HepG2 (cell line): ENCODE results near the gene BTG3. TPM values are rescaled to one million over a fixed set of nuclear protein-coding genes. Genes with fewer than 3 reads are reported as not detected.
A peak's percentile ranks its signal among the peaks of the same experiment; 100 is the strongest.

ENCODE experiments used
- ATAC-seq: fragments of 200-7000 bp; cut with Tn5 transposase; 3 replicates; pipeline ENCODE4 v1.9.1; 2020; ENCODE audit warnings: mild to moderate bottlenecking, moderate library complexity
- BruUV-seq: library from RNA; stranded (reverse); fragments of 400-500 nt; replicated peaks from 2 replicates; lab custom pipeline; 2021; lab: Mats Ljungman, UMichigan
- CTCF ChIA-PET: fragments of 300-600 bp; formaldehyde crosslinking; extraction: SDS; loops from one replicate; lab custom pipeline; 2021; ENCODE audit warnings: low total read pairs, inconsistent platforms, low intra/inter-chr PET ratio; lab: Yijun Ruan, JAX
- POLR2A ChIA-PET: fragments of 350-600 bp; sonication (Branson Sonifier 250); formaldehyde crosslinking; loops from one replicate; lab custom pipeline; 2020; ENCODE audit warnings: antibody characterized with exemption, inconsistent platforms; lab: Yijun Ruan, JAX
- DNase-seq: peaks from one replicate; pipeline ENCODE4 v3.0.0-alpha.2; 2015; ENCODE audit warnings: low spot score
- FAIRE-seq: peaks from 3 replicates; lab custom pipeline; 2011; peaks lifted over from hg19 to GRCh38; lab: Jason Lieb, UNC
- H2AFZ ChIP-seq: one replicate; pipeline ENCODE4 v1.6.1; 2011; ENCODE audit warnings: low read length, inconsistent platforms
- H3K27ac ChIP-seq: fragments of 300-600 bp; 3 replicates; pipeline ENCODE4 v1.8.0; 2011; ENCODE audit warnings: mixed run types, mild to moderate bottlenecking, mixed read lengths, low read length, inconsistent platforms; ENCODE audit not compliant: insufficient read depth; ENCODE audit errors: extremely low read length
- H3K27me3 ChIP-seq, 2 experiments: fragments of 200-600 bp in 1 of 2; 2 replicates in 1 of 2; 3 replicates in 1 of 2; pipeline versions ENCODE4 v1.6.0 to v1.8.0; 2011; ENCODE audit warnings: low read length in 2 of 2, mild to moderate bottlenecking in 2 of 2, moderate library complexity in 2 of 2, inconsistent platforms in 1 of 2; ENCODE audit not compliant: insufficient read depth in 2 of 2, control insufficient read depth in 1 of 2
- H3K36me3 ChIP-seq, 2 experiments: fragments of 200-600 bp in 1 of 2; replicated peaks in 1 of 2; 2 replicates in 1 of 2; 3 replicates in 1 of 2; pipeline versions ENCODE4 v1.5.1 to v1.8.0; 2011; ENCODE audit warnings: low read length in 2 of 2, inconsistent platforms in 1 of 2; ENCODE audit not compliant: insufficient read depth in 2 of 2, control insufficient read depth in 1 of 2
- H3K4me1 ChIP-seq: 2 replicates; pipeline ENCODE4 v1.5.1; 2012; ENCODE audit warnings: low read length, inconsistent platforms; ENCODE audit not compliant: insufficient read depth
- H3K4me2 ChIP-seq: 2 replicates; pipeline ENCODE4 v1.6.0; 2011; ENCODE audit warnings: low read depth, low read length, inconsistent platforms
- H3K4me3 ChIP-seq, 3 experiments: fragments of 200-600 bp in 1 of 3; sonication (generic), shearing (Covaris generic) in 1 of 3; replicated peaks in 1 of 3; 2 replicates each; pipeline ENCODE4 v1.5.1; 2011 to 2016; ENCODE audit warnings: low read length in 3 of 3, inconsistent platforms in 2 of 3, low read depth in 2 of 3, mild to moderate bottlenecking in 2 of 3, control low read depth in 1 of 3, mixed read lengths in 1 of 3; ENCODE audit not compliant: insufficient read depth in 1 of 3
- H3K79me2 ChIP-seq: one replicate; pipeline ENCODE4 v1.6.1; 2011; ENCODE audit warnings: low read length, inconsistent platforms; ENCODE audit not compliant: insufficient read depth
- H3K9ac ChIP-seq: 2 replicates; pipeline ENCODE4 v1.6.0; 2011; ENCODE audit warnings: mild to moderate bottlenecking, low read depth, low read length, inconsistent platforms; ENCODE audit not compliant: insufficient read depth
- H3K9me3 ChIP-seq: 2 replicates; pipeline ENCODE4 v1.5.1; 2012; ENCODE audit warnings: mild to moderate bottlenecking, low read length
- H4K20me1 ChIP-seq: 2 replicates; pipeline ENCODE4 v1.6.0; 2011; ENCODE audit warnings: inconsistent platforms, mild to moderate bottlenecking, low read length, moderate library complexity; ENCODE audit not compliant: insufficient read depth
- ARNTL ChIP-seq: sonication (generic); formaldehyde crosslinking; IDR thresholded peaks from 2 replicates; pipeline ENCODE4 v1.4.0; 2020; ENCODE audit warnings: mild to moderate bottlenecking, missing genetic modification reagents
- ATF5 ChIP-seq: sonication (generic); formaldehyde crosslinking; IDR thresholded peaks from 2 replicates; pipeline ENCODE4 v1.4.0; 2020; ENCODE audit warnings: mild to moderate bottlenecking, low read depth, missing genetic modification reagents
- BORCS8-MEF2B ChIP-seq: sonication (generic); formaldehyde crosslinking; IDR thresholded peaks from 2 replicates; pipeline ENCODE4 v1.8.0; 2022; ENCODE audit warnings: mild to moderate bottlenecking, missing genetic modification reagents
- CC2D1A ChIP-seq: sonication (generic); formaldehyde crosslinking; IDR thresholded peaks from 2 replicates; pipeline ENCODE4 v1.8.1; 2023; ENCODE audit warnings: mild to moderate bottlenecking, missing genetic modification reagents
- CEBPG ChIP-seq: IDR thresholded peaks from 2 replicates; pipeline ENCODE4 v1.6.1; 2016
- ETV5 ChIP-seq: IDR thresholded peaks from 2 replicates; pipeline ENCODE4 v1.6.1; 2018; ENCODE audit warnings: missing biosample characterization, missing genetic modification reagents, inconsistent platforms, borderline replicate concordance
- NR2F1 ChIP-seq, 2 experiments: fragments of 450-650 bp in 1 of 2; formaldehyde crosslinking in 1 of 2; IDR thresholded peaks; 2 replicates each; pipeline versions ENCODE4 v1.5.0 to v1.6.1; 2016 to 2020; ENCODE audit warnings: mild to moderate bottlenecking in 1 of 2, missing compliant biosample characterization in 1 of 2, missing genetic modification reagents in 1 of 2, moderate library complexity in 1 of 2
- RBM39 ChIP-seq: fragments of 200-400 bp; formaldehyde crosslinking; IDR thresholded peaks from one replicate; pipeline ENCODE4 v1.6.1; 2018; ENCODE audit warnings: antibody characterized with exemption, mild to moderate bottlenecking, low read depth, low read length; ENCODE audit not compliant: poor library complexity, severe bottlenecking
- RELA ChIP-seq: sonication (generic); formaldehyde crosslinking; IDR thresholded peaks from 2 replicates; pipeline ENCODE4 v1.4.0; 2020; ENCODE audit warnings: missing genetic modification reagents
- SAP130 ChIP-seq: IDR thresholded peaks from 2 replicates; pipeline ENCODE4 v1.6.1; 2016; ENCODE audit warnings: low read depth
- SIN3B ChIP-seq: fragments of 150-350 bp; IDR thresholded peaks from 2 replicates; pipeline ENCODE4 v1.6.1; 2014; ENCODE audit warnings: low read length
- TBX2 ChIP-seq: sonication (generic); formaldehyde crosslinking; IDR thresholded peaks from 2 replicates; pipeline ENCODE4 v1.5.0; 2020; ENCODE audit warnings: missing genetic modification reagents, mild to moderate bottlenecking, borderline replicate concordance
- ZFY ChIP-seq: sonication (generic); formaldehyde crosslinking; IDR thresholded peaks from 2 replicates; pipeline ENCODE4 v1.4.0; 2020; ENCODE audit warnings: missing genetic modification reagents
- ZNF205 ChIP-seq: IDR thresholded peaks from 2 replicates; pipeline ENCODE4 v1.6.1; 2018; ENCODE audit warnings: missing biosample characterization, missing genetic modification reagents
- ZNF225 ChIP-seq: sonication (generic); formaldehyde crosslinking; IDR thresholded peaks from 2 replicates; pipeline ENCODE4 v1.4.0; 2020; ENCODE audit warnings: mild to moderate bottlenecking, missing genetic modification reagents
- ZNF337 ChIP-seq: sonication (generic); formaldehyde crosslinking; IDR thresholded peaks from 2 replicates; pipeline ENCODE4 v1.5.1; 2020; ENCODE audit warnings: missing genetic modification reagents, low read depth, mild to moderate bottlenecking, borderline replicate concordance
- ZNF589 ChIP-seq: sonication (generic); formaldehyde crosslinking; conservative IDR thresholded peaks from 2 replicates; pipeline ENCODE4 v1.8.0; 2022; ENCODE audit warnings: mild to moderate bottlenecking, moderate library complexity, missing genetic modification reagents
- ZNF777 ChIP-seq: sonication (generic); formaldehyde crosslinking; IDR thresholded peaks from 2 replicates; pipeline ENCODE4 v1.4.0; 2020; ENCODE audit warnings: missing genetic modification reagents
- WGBS: methylation state at CpG from one replicate; pipeline ENCODE4 v1.1.6; 2017; ENCODE audit warnings: low lambda C conversion rate; 5-methylcytosine and 5-hydroxymethylcytosine counted together
- in situ Hi-C: cut with HindIII; loops from 2 replicates; pipeline ENCODE4 v1.10.0; 2017; ENCODE audit warnings: low pct_unique_long_range_greater_than_20kb; ENCODE audit not compliant: extremely low pct_ligation_motif_present
- intact Hi-C: fragments of 100-400 bp; cut with micrococcal nuclease; formaldehyde crosslinking; loops from one replicate; pipeline ENCODE4 v1.10.0; 2022; ENCODE audit not compliant: unreplicated experiment
- polyA plus RNA-seq, 8 experiments: library from polyadenylated mRNA; depleted of rRNA in 3 of 8; stranded (reverse) in 7 of 8; unstranded in 1 of 8; fragments of >200 nt; fragmentation: Illumina TruSeq in 4 of 8; extraction: Trizol in 4 of 8; gene quantifications; 2 replicates each; pipeline versions ENCODE4 v1.2.1 to v1.2.3, GENCODE V29; 2011 to 2016; ENCODE audit warnings: low read depth in 4 of 8, missing spikeins in 1 of 8, mixed read lengths in 1 of 8; ENCODE audit not compliant: insufficient read depth in 1 of 8
- total RNA-seq, 5 experiments: library from RNA; depleted of rRNA; stranded (reverse); fragments of >200 nt; fragmentation: Illumina TruSeq; extraction: Trizol; gene quantifications; 2 replicates each; pipeline ENCODE4 v1.2.3, GENCODE V29; 2016; ENCODE audit warnings: low read depth in 1 of 5
- TF ChIP-seq, protein P1 (sequence below), 2 experiments: IDR thresholded peaks; 2 replicates each; pipeline ENCODE4 v1.6.1; 2011 to 2012; ENCODE audit warnings: low read length in 2 of 2, borderline replicate concordance in 1 of 2, low read depth in 1 of 2, mild to moderate bottlenecking in 1 of 2, moderate library complexity in 1 of 2

Gene BTG3
- total and polyA plus RNA-seq, 2 of the 13 experiments (the other 11 are each of a cell fraction or from before 2014, with no cell fraction given), result 13.9 to 27.4 TPM

DNA sequence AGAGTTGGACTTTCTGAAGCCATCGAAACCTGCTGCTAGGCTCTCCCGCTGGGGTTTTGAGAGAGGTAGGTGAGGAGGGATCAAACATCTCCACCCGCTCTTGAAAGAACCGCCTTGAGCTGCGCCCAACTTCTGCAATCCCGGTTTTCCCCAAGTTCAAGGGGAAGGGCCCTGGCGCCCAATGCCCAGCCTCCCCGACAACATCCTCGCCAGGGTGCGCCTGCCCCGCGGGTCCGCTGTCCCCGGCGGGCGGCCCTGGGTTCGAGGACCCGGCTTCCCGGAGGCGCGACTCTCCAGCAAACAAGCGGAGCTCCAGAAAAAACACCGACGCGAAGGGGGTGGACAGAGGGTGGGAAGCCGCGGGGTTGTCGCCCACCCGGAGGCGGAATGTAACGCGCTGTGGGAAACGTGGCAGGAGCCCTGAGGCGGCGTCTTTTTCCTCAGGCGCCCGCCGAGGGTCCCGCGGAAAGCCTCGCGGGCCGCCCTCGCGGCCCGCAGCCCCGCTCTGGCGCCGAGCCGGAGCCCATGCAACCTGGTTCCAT, 607 bp downstream of the BTG3 start:
- Histone ChIP-seq H3K4me1 (peaks cover 43% of the 10 kb centered on the region), H3K4me2 (peak overlapping the region; percentile 89), H3K36me3 (peaks cover 0 to 10% of the 10 kb centered on the region in 2 experiments; a peak in 3 of 5 replicates), H3K27me3 (no peaks in the 10 kb centered on the region; a peak in 1 of 5 replicates), H3K9me3 (no peaks in the 10 kb centered on the region), H4K20me1 (no peaks in the 10 kb centered on the region), H3K79me2 (peaks cover 47% of the 10 kb centered on the region), H3K27ac (peak overlapping the region; percentile 73), H2AFZ (no peak overlapping the region), H3K4me3 (peak overlapping the region; percentile 82 to 90 (median 85)), H3K9ac (peak overlapping the region; percentile 86)
- ATAC-seq (peak; percentile 32), DNase-seq (no peak), FAIRE-seq (no peak)
- 0% methylated on average over 10 of the region's 50 CpGs for whole genome bisulfite sequencing
- POLR2A ChIA-PET, result no interaction called here
- CTCF ChIA-PET, result no interaction called here
- intact Hi-C loops, result loop anchor here (10.0 kb wide), 1 partner anchor 203 kb away; the partner anchor contains the start of gene C21orf91
- TSS peak; percentile 92 for BruUV-seq
- in situ Hi-C loops, result no loop called here
- TF ChIP-seq NR2F1 (CRISPR knock-in tag; IDR thresholded peaks at IDR 0.05), result no peak
- TF ChIP-seq ETV5 (CRISPR knock-in tag), result no peak
- peak; percentile 60 for TF ChIP-seq RBM39
- no peak for TF ChIP-seq ZNF205 (CRISPR knock-in tag)
- no peak for TF ChIP-seq BORCS8-MEF2B (CRISPR knock-in tag)
- TF ChIP-seq CC2D1A (CRISPR knock-in tag), result no peak
- TF ChIP-seq ARNTL (CRISPR knock-in tag), result no peak
- no peak for TF ChIP-seq ZNF589
- TF ChIP-seq, protein P1, sequence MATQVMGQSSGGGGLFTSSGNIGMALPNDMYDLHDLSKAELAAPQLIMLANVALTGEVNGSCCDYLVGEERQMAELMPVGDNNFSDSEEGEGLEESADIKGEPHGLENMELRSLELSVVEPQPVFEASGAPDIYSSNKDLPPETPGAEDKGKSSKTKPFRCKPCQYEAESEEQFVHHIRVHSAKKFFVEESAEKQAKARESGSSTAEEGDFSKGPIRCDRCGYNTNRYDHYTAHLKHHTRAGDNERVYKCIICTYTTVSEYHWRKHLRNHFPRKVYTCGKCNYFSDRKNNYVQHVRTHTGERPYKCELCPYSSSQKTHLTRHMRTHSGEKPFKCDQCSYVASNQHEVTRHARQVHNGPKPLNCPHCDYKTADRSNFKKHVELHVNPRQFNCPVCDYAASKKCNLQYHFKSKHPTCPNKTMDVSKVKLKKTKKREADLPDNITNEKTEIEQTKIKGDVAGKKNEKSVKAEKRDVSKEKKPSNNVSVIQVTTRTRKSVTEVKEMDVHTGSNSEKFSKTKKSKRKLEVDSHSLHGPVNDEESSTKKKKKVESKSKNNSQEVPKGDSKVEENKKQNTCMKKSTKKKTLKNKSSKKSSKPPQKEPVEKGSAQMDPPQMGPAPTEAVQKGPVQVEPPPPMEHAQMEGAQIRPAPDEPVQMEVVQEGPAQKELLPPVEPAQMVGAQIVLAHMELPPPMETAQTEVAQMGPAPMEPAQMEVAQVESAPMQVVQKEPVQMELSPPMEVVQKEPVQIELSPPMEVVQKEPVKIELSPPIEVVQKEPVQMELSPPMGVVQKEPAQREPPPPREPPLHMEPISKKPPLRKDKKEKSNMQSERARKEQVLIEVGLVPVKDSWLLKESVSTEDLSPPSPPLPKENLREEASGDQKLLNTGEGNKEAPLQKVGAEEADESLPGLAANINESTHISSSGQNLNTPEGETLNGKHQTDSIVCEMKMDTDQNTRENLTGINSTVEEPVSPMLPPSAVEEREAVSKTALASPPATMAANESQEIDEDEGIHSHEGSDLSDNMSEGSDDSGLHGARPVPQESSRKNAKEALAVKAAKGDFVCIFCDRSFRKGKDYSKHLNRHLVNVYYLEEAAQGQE (IDR thresholded peaks at IDR 0.05; ENCODE audit: borderline replicate concordance in 1 of 2, low read depth in 1 of 2, low read length in 2 of 2), result no peak
- 0 out of 2 replicates have a peak, but pooled peaks have one; percentile 0 for TF ChIP-seq SAP130 (CRISPR knock-in tag)
- TF ChIP-seq ZNF337, result no peak
- no peak for TF ChIP-seq SIN3B
- TF ChIP-seq RELA (CRISPR knock-in tag), result peak; percentile 95
- TF ChIP-seq TBX2 (CRISPR knock-in tag), result no peak
- TF ChIP-seq ZNF777 (CRISPR knock-in tag), result no peak; the same call in 1 of the 2 replicates
- TF ChIP-seq CEBPG, result no peak
- peak; percentile 9; the same call in 1 of the 2 replicates for TF ChIP-seq ZFY (CRISPR knock-in tag)
- TF ChIP-seq ATF5 (CRISPR knock-in tag), result no peak
- no peak for TF ChIP-seq ZNF225 (CRISPR knock-in tag)
